HL-60 (cell line): Measurements from ENCODE around the gene MRPL11.
A peak's percentile ranks its signal among the peaks of the same experiment; 100 is the strongest.

Source experiments
- DNase-seq, 2 experiments: peaks; one replicate each; pipeline ENCODE4 v3.0.0-alpha.2; 2010 to 2020; ENCODE audit warnings: low read depth in 1 of 2, low spot score in 1 of 2
- H3K27ac ChIP-seq: fragments of 250-450 bp; sonication (Bioruptor Pico); replicated peaks from 2 replicates; pipeline ENCODE4 v1.5.1; 2020; ENCODE audit warnings: mild to moderate bottlenecking, moderate library complexity
- H3K27me3 ChIP-seq: fragments of 250-450 bp; sonication (Bioruptor Pico); 2 replicates; pipeline ENCODE4 v1.5.1; 2021; ENCODE audit warnings: mild to moderate bottlenecking, moderate library complexity; ENCODE audit not compliant: insufficient read depth, poor library complexity, severe bottlenecking
- H3K4me3 ChIP-seq: replicated peaks from 2 replicates; pipeline ENCODE4 v1.5.1; 2011; ENCODE audit warnings: mild to moderate bottlenecking, control low read depth, low read length; ENCODE audit not compliant: insufficient read depth
- GABPA ChIP-seq: IDR thresholded peaks from 2 replicates; pipeline ENCODE4 v1.6.1; 2012; ENCODE audit warnings: low read depth
- POLR2AphosphoS5 ChIP-seq: IDR thresholded peaks from 2 replicates; pipeline ENCODE4 v1.6.1; 2012; ENCODE audit warnings: low read depth
- SPI1 ChIP-seq: IDR thresholded peaks from 2 replicates; pipeline ENCODE4 v1.6.1; 2012; ENCODE audit warnings: low read depth, mild to moderate bottlenecking, borderline replicate concordance
- TF ChIP-seq, protein P1 (sequence below): IDR thresholded peaks from 2 replicates; pipeline ENCODE4 v1.6.1; 2012; ENCODE audit warnings: low read depth; ENCODE audit not compliant: insufficient replicate concordance
- TF ChIP-seq, protein P2 (sequence below): IDR thresholded peaks from one replicate; pipeline ENCODE4 v1.5.1; 2011; ENCODE audit warnings: low read length, control low read depth, inconsistent platforms; ENCODE audit not compliant: insufficient read depth

MRPL11 gene

DNA sequence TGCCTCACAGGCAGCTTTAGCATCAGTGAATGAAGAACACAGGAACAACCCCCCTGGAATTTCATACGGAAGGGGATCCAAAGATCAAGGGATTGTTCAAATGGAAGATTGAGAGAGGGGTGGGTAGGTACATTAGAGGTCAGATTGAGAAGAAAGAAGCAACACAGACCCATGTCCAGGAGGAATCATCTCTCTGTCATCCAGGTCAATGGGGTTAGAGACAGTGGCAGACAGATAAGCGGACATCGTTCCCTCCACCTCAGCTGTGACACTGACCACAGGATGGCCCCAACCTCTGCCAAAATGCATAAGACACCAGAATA is 19.7 kb downstream of the MRPL11 start:
- TF ChIP-seq POLR2AphosphoS5 (no peak), SPI1 (no peak), GABPA (no peak)
- TF ChIP-seq, protein P1, sequence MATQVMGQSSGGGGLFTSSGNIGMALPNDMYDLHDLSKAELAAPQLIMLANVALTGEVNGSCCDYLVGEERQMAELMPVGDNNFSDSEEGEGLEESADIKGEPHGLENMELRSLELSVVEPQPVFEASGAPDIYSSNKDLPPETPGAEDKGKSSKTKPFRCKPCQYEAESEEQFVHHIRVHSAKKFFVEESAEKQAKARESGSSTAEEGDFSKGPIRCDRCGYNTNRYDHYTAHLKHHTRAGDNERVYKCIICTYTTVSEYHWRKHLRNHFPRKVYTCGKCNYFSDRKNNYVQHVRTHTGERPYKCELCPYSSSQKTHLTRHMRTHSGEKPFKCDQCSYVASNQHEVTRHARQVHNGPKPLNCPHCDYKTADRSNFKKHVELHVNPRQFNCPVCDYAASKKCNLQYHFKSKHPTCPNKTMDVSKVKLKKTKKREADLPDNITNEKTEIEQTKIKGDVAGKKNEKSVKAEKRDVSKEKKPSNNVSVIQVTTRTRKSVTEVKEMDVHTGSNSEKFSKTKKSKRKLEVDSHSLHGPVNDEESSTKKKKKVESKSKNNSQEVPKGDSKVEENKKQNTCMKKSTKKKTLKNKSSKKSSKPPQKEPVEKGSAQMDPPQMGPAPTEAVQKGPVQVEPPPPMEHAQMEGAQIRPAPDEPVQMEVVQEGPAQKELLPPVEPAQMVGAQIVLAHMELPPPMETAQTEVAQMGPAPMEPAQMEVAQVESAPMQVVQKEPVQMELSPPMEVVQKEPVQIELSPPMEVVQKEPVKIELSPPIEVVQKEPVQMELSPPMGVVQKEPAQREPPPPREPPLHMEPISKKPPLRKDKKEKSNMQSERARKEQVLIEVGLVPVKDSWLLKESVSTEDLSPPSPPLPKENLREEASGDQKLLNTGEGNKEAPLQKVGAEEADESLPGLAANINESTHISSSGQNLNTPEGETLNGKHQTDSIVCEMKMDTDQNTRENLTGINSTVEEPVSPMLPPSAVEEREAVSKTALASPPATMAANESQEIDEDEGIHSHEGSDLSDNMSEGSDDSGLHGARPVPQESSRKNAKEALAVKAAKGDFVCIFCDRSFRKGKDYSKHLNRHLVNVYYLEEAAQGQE, result no peak
- TF ChIP-seq, protein P2, sequence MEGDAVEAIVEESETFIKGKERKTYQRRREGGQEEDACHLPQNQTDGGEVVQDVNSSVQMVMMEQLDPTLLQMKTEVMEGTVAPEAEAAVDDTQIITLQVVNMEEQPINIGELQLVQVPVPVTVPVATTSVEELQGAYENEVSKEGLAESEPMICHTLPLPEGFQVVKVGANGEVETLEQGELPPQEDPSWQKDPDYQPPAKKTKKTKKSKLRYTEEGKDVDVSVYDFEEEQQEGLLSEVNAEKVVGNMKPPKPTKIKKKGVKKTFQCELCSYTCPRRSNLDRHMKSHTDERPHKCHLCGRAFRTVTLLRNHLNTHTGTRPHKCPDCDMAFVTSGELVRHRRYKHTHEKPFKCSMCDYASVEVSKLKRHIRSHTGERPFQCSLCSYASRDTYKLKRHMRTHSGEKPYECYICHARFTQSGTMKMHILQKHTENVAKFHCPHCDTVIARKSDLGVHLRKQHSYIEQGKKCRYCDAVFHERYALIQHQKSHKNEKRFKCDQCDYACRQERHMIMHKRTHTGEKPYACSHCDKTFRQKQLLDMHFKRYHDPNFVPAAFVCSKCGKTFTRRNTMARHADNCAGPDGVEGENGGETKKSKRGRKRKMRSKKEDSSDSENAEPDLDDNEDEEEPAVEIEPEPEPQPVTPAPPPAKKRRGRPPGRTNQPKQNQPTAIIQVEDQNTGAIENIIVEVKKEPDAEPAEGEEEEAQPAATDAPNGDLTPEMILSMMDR, result no peak
- no peak for DNase-seq
- Histone ChIP-seq H3K27me3 (peaks cover 2% of the 10 kb centered on the region), H3K27ac (no peak overlapping the region), H3K4me3 (no peak overlapping the region)

DNA sequence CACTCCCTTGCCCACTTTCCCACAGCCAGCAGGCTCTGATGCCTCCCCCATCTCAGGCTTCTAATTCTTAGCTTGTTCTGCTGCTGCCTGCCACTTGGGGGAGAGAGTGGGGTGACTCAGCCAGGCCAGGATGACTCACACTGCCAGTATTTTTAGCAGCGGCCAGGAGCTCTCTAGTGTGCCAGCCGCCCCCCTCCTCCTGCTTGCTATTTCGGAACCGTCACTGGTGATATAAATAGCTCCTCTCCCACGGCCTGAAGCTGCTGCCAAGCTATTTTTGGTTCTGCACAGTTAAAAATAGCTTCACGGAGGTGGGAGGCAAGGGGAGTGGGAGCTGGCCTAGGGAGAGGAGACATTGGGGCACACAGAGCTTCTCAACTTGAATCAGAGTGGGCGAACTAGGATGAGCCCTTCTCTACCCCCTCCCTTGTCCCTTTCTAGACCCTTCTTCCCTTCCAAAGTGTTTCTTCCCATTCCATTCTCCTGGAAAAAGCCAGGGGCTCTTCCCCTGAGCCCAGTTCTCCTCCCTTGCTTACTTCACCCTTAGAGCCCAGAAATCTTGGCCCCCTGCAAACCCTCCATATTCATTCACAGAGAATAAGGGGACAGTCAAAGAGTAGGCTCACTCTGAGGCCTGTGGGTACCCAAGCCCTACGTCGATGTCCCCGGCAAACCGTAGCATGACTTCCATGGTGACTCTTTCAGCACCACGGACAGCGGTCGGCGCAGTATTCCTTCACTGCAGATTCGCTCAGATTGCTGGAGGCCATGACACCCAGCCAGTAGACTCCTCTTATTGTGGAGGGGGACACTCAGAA is 20.3 kb downstream of the MRPL11 start:
- TF ChIP-seq, protein P1, result peak; percentile 99
- TF ChIP-seq, protein P2, result peak; percentile 27
- no peak for TF ChIP-seq GABPA
- no peak for TF ChIP-seq POLR2AphosphoS5
- TF ChIP-seq SPI1, result no peak
- peak; percentile 50 to 60 for DNase-seq
- no peak overlapping the region for H3K27ac ChIP-seq
- peaks cover 2% of the 10 kb centered on the region for H3K27me3 ChIP-seq
- H3K4me3 ChIP-seq, result no peak overlapping the region

DNA sequence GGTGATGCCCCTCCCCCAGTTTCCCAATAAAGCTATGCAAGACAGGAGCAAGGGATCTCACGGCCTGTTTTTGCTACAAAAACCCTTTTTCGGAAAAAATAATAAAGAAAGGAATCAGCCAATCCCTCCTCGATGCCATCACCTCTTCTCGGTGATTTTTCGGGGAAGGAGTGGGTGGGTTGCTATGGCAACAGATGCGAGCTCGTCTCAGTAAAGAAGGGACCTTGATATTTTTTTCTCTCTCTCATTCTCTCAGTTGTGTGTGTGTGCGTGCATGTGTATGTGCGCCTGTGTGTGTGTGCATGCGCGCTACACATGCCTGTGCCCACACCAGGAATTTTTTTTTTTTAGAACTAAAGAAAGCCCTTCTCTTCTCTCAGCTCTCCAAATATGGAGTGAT is 21.6 kb downstream of the MRPL11 start:
- TF ChIP-seq, protein P2, result no peak
- TF ChIP-seq, protein P1, result no peak
- TF ChIP-seq GABPA, result no peak
- TF ChIP-seq SPI1, result no peak
- no peak for TF ChIP-seq POLR2AphosphoS5
- no peak for DNase-seq
- no peak overlapping the region for H3K27ac ChIP-seq
- no peak overlapping the region for H3K4me3 ChIP-seq
- peaks cover 2% of the 10 kb centered on the region for H3K27me3 ChIP-seq
